ENCODE measurements around the gene DSPP. TPM values are rescaled to one million over a fixed set of nuclear protein-coding genes. Genes with fewer than 3 reads are reported as not detected.

DSPP gene
- polyA plus RNA-seq, 3 donors = not detected

DNA sequence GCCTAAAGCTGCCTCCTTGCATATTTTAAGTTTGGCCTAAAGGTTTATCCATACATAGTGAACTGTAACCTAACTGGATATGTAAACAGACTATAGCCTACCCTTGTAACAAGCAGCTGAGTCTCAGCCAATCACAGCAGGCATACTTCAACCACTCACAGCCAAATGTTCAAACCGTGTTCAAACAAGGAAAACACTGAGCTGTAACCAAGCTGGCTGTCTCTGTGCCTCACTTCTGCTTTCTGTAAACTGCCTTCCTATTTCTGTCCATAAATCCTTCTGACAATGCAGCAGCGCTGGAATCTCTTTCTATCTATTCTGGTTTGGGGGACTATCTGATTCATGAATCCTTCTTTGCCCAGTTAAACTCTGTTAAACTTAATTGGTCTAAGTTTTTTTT lies 16.4 kb downstream of the DSPP start:
- H3K4me1 ChIP-seq (ENCODE audit: control insufficient read depth in 1 of 2, insufficient read depth in 2 of 2, low read length in 2 of 2) = no peaks in the 10 kb centered on the region
- no peaks in the 10 kb centered on the region for H3K36me3 ChIP-seq (replicated peaks in 1 of 2; ENCODE audit: control insufficient read depth in 1 of 2, insufficient read depth in 2 of 2, low read length in 2 of 2)
- no peaks in the 10 kb centered on the region for H3K9me3 ChIP-seq (replicated peaks in 1 of 2; ENCODE audit: control insufficient read depth in 1 of 2, insufficient read depth in 1 of 2, low read length in 2 of 2)
- no peaks in the 10 kb centered on the region for H3K36me3 Mint-ChIP-seq
- H3K27ac Mint-ChIP-seq = no peak overlapping the region
- H3K4me3 ChIP-seq (replicated peaks in 1 of 3; ENCODE audit: low read depth in 2 of 3, low read length in 3 of 3) = no peak overlapping the region
- no peak for DNase-seq
- H3K79me2 ChIP-seq (ENCODE audit: insufficient read depth, low read length) = no peaks in the 10 kb centered on the region
- H3K9ac ChIP-seq (ENCODE audit: insufficient read depth, low read length, poor library complexity, severe bottlenecking) = no peak overlapping the region
- no peaks in the 10 kb centered on the region for H4K20me1 ChIP-seq (ENCODE audit: insufficient read depth, low read length)
- peaks cover 0 to 2% (median 0%) of the 10 kb centered on the region in 7 donors for H3K9me3 Mint-ChIP-seq
- H3K4me1 Mint-ChIP-seq = no peaks in the 10 kb centered on the region
- no peak overlapping the region for H3K27ac ChIP-seq (ENCODE audit: low read depth in 1 of 2, low read length in 2 of 2)
- no peaks in the 10 kb centered on the region for H3K27me3 Mint-ChIP-seq (ENCODE audit: low read depth in 3 of 3)
- H3K4me2 ChIP-seq (replicated peaks; ENCODE audit: extremely low read depth, low read length, poor library complexity, severe bottlenecking) = no peak overlapping the region
- no peak overlapping the region for H2AFZ ChIP-seq (ENCODE audit: insufficient read depth, low read depth, low read length, poor library complexity, severe bottlenecking)
- TF ChIP-seq, protein P1, sequence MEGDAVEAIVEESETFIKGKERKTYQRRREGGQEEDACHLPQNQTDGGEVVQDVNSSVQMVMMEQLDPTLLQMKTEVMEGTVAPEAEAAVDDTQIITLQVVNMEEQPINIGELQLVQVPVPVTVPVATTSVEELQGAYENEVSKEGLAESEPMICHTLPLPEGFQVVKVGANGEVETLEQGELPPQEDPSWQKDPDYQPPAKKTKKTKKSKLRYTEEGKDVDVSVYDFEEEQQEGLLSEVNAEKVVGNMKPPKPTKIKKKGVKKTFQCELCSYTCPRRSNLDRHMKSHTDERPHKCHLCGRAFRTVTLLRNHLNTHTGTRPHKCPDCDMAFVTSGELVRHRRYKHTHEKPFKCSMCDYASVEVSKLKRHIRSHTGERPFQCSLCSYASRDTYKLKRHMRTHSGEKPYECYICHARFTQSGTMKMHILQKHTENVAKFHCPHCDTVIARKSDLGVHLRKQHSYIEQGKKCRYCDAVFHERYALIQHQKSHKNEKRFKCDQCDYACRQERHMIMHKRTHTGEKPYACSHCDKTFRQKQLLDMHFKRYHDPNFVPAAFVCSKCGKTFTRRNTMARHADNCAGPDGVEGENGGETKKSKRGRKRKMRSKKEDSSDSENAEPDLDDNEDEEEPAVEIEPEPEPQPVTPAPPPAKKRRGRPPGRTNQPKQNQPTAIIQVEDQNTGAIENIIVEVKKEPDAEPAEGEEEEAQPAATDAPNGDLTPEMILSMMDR (IDR thresholded peaks at IDR 0.05) = no peak
- H3K4me3 Mint-ChIP-seq = no peak overlapping the region
- intact Hi-C loops (cut with micrococcal nuclease) = no loop called here
- WGBS (ENCODE audit: insufficient coverage) = 0% methylated on average over 1 of the region's 2 CpGs
- H3K27me3 ChIP-seq (ENCODE audit: control insufficient read depth in 2 of 2, insufficient read depth in 2 of 2, low read length in 2 of 2) = peaks cover 0 to 3% of the 10 kb centered on the region in 2 donors

DNA sequence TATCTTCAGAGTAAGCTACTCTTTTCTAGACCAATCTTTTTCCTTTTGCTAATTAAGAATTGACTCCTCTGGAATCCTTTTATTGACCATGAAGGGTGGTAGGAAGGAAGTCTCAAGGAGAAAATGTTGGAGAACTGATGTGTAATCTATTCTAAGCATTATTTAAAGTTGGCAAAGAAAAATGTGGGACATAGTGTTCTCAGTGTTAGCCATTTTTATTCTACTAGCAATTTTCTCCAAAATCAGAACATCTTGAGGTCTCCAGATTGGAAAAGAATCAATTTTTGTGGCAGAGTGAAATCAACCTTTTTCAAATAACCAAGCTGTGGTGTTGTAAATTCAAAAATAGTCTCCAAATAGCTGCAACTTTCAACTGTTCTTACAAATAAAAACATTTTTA lies 23.3 kb downstream of the DSPP start:
- H3K79me2 ChIP-seq (ENCODE audit: insufficient read depth, low read length) = no peaks in the 10 kb centered on the region
- H3K9ac ChIP-seq (ENCODE audit: insufficient read depth, low read length, poor library complexity, severe bottlenecking) = no peak overlapping the region
- no peak for DNase-seq
- Mint-ChIP-seq H3K27ac (no peak overlapping the region), H3K9me3 (peaks cover 0 to 6% (median 0%) of the 10 kb centered on the region in 7 donors), H3K36me3 (no peaks in the 10 kb centered on the region), H3K27me3 (ENCODE audit: low read depth in 3 of 3) (peaks cover 0 to 4% (median 0%) of the 10 kb centered on the region in 3 donors), H3K4me3 (no peak overlapping the region), H3K4me1 (no peaks in the 10 kb centered on the region)
- H2AFZ ChIP-seq (ENCODE audit: insufficient read depth, low read depth, low read length, poor library complexity, severe bottlenecking) = no peak overlapping the region
- no peak overlapping the region for H3K4me2 ChIP-seq (replicated peaks; ENCODE audit: extremely low read depth, low read length, poor library complexity, severe bottlenecking)
- H4K20me1 ChIP-seq (ENCODE audit: insufficient read depth, low read length) = no peaks in the 10 kb centered on the region
- peaks cover 0 to 7% of the 10 kb centered on the region in 2 donors for H3K9me3 ChIP-seq (replicated peaks in 1 of 2; ENCODE audit: control insufficient read depth in 1 of 2, insufficient read depth in 1 of 2, low read length in 2 of 2)
- intact Hi-C loops (cut with micrococcal nuclease) = no loop called here
- TF ChIP-seq, protein P1 (IDR thresholded peaks at IDR 0.05) = no peak
- H3K4me3 ChIP-seq (replicated peaks in 1 of 3; ENCODE audit: low read depth in 2 of 3, low read length in 3 of 3) = no peak overlapping the region
- no peak overlapping the region for H3K27ac ChIP-seq (ENCODE audit: low read depth in 1 of 2, low read length in 2 of 2)
- no peaks in the 10 kb centered on the region for H3K27me3 ChIP-seq (ENCODE audit: control insufficient read depth in 2 of 2, insufficient read depth in 2 of 2, low read length in 2 of 2)
- no peaks in the 10 kb centered on the region for H3K36me3 ChIP-seq (replicated peaks in 1 of 2; ENCODE audit: control insufficient read depth in 1 of 2, insufficient read depth in 2 of 2, low read length in 2 of 2)
- H3K4me1 ChIP-seq (ENCODE audit: control insufficient read depth in 1 of 2, insufficient read depth in 2 of 2, low read length in 2 of 2) = no peaks in the 10 kb centered on the region
